ENCODE results near the gene ATOX1.

The ATOX1 gene

DNA sequence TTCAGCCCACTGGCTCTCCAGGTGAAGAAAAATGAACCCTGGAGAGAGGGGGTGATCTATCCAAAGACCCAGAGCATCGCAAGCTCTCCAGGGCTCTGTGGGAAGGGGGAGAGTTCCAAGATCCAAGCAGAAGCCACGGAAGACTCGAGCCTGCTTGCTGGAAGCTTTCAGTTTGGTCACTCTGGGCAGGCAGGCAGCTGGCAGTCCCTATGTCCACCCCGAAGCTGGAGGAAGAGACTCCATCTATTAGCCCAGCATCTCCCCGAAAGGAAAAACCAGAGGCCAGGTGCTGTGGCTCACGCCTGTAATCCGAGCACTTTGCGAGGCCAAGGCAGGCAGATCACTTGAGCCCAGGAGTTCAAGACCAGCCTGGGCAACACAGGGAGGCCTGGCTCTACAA is 61.0 kb downstream of the ATOX1 start:
- no peak for DNase-seq (ENCODE audit: low spot score)

DNA sequence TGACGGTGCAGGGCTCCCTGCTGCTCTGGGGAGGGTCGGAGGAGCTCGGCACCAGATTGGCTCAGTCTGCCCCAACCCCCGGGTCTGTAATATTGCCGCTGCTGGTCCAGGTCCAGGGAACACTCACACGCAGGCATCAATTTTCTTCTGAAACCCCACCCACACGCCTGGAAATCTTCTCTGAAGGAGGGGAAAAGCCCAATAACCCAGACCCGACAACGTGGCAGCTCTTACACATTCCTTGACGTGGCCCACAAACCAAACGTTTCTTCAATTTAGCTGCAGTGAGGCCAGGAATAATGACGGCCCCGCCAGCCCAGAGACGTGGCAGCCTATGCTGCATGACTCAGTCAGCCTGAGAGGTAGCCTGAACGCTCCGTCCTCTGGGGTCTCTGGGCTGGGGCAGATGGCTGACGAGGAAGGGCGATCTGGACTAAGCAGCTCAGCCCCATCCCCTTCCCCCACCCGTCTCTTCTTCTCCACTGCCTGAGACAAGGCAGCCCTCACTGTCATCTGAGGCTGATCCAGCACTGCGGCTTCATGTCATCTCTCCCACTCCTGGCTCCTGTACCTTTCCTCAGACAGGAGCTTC is 61.9 kb downstream of the ATOX1 start:
- no peak for DNase-seq (ENCODE audit: low spot score)

DNA sequence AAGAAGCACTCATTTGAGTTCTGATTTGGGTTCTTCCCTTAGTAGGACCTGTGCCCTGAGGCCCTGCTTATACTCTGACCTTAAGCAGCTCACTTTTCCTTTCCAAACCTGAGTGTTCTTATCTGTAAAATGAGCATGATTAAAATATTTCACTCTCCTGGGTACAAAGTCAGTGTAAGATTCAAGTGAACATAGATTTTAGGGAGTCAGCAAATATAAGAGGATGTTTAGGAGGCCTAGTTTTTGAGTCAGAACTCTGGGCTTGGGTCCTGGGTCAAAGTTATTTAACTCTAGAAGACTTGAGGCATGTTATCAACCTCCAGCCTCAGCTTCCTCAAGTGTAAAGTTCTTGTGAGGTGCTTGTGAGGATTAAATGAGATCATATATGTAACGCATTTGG is 63.0 kb downstream of the ATOX1 start:
- no peak for DNase-seq (ENCODE audit: low spot score)

DNA sequence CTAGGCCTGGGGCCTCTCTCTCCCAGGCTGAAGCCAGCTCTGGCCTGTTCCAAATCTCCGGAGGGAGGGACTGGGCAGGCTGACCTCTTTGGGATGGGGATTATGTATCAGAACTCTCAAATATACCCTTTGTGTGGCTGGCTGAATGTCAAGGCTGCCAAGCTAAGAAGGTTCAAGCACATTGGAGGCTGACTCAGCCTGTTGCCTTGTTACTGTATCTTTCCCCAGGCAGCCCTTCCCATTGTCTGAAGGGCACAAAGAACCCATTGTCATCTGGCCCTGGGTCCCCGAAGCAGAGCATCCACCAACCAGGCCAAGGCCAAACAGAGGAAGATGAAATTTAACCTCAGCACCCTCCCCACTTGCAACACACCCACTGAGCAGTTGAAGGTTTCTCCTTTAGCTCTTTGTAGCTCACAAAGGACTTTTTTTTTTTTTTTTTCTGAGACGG is 64.4 kb downstream of the ATOX1 start:
- DNase-seq (ENCODE audit: low spot score), result no peak
